Measurements from ENCODE around the gene DUSP6. TPM values are rescaled to one million over a fixed set of nuclear protein-coding genes. Genes with fewer than 3 reads are reported as not detected.

DUSP6 gene
- total and polyA plus RNA-seq, 12 donors: 9.4 to 43.4 (median 24.8) TPM

- H3K4me1 ChIP-seq: no peaks in the 10 kb centered on the region
- no peak for ATAC-seq
- 69 to 91% methylated on average over 2 of the region's 2 CpGs for WGBS, 2 donors
- no peak overlapping the region for H3K4me3 ChIP-seq
- intact Hi-C loops (cut with DNase I): no loop called here
- no peak overlapping the region for H3K27ac ChIP-seq
- no peak for DNase-seq
- H3K36me3 ChIP-seq: no peaks in the 10 kb centered on the region
- H3K9me3 ChIP-seq: peaks cover 0 to 6% (median 0%) of the 10 kb centered on the region in 11 donors
- TF ChIP-seq CTCF (IDR thresholded peaks at IDR 0.05): no peak
- no peaks in the 10 kb centered on the region for H3K27me3 ChIP-seq
Measured at GRCh38 chr12:89299931-89300330, 52.4 kb downstream of the DUSP6 start.

DNA sequence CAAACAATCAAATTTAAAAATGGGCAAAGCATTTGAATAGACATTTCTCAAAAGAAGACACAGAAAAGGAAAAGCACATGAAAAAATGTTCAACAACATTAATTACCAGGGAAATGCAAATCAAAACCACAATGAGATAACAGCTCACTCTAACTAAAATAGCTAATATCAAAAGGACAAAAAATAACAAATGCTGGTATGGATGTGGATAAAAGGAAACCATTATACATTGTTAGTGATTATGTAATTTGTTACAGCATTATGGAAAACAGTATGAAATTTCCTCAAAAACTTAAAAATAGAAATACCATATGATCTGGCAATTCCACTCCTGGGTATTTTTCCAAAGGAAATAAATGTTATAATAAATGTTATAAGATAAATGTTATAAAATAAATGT, 52.9 kb downstream of the DUSP6 start:
- DNase-seq (no peak), ATAC-seq (no peak)
- H3K9me3 ChIP-seq: peaks cover 0 to 6% (median 0%) of the 10 kb centered on the region in 11 donors
- no peak overlapping the region for H3K4me3 ChIP-seq
- no peak overlapping the region for H3K27ac ChIP-seq
- TF ChIP-seq CTCF (IDR thresholded peaks at IDR 0.05): no peak
- H3K4me1 ChIP-seq: no peaks in the 10 kb centered on the region
- intact Hi-C loops (cut with DNase I): no loop called here
- no peaks in the 10 kb centered on the region for H3K27me3 ChIP-seq
- H3K36me3 ChIP-seq: no peaks in the 10 kb centered on the region

Other genes starting within 250 kb of the DUSP6 start
- gene GALNT4, start 172.3 kb upstream of the DUSP6 start, total RNA-seq: 1 to 10 TPM; 1.4 to 3.8 (median 2.1) TPM
- 1 to 10 TPM; 1.2 to 1.7 TPM for gene GALNT4, start 172.3 kb upstream of the DUSP6 start, polyA plus RNA-seq
- gene POC1B, start 173.5 kb upstream of the DUSP6 start, total RNA-seq: 10 to 100 TPM in 1 of 10 donors, 1 to 10 TPM in 9; 6.2 to 10.4 (median 8.2) TPM
- 1 to 10 TPM; 4.8 TPM for gene POC1B, start 173.5 kb upstream of the DUSP6 start, polyA plus RNA-seq

All from heart right ventricle (tissue), 16 donors.